HL-60 (cell line): Measurements from ENCODE around the gene ETV3.

Experiments
- DNase-seq, 2 experiments: peaks; one replicate each; pipeline ENCODE4 v3.0.0-alpha.2; 2010 to 2020; ENCODE audit warnings: low read depth in 1 of 2, low spot score in 1 of 2
- H3K27ac ChIP-seq: fragments of 250-450 bp; sonication (Bioruptor Pico); replicated peaks from 2 replicates; pipeline ENCODE4 v1.5.1; 2020; ENCODE audit warnings: mild to moderate bottlenecking, moderate library complexity
- H3K27me3 ChIP-seq: fragments of 250-450 bp; sonication (Bioruptor Pico); 2 replicates; pipeline ENCODE4 v1.5.1; 2021; ENCODE audit warnings: mild to moderate bottlenecking, moderate library complexity; ENCODE audit not compliant: insufficient read depth, poor library complexity, severe bottlenecking
- H3K4me3 ChIP-seq: replicated peaks from 2 replicates; pipeline ENCODE4 v1.5.1; 2011; ENCODE audit warnings: mild to moderate bottlenecking, control low read depth, low read length; ENCODE audit not compliant: insufficient read depth
- CTCF ChIP-seq: IDR thresholded peaks from one replicate; pipeline ENCODE4 v1.5.1; 2011; ENCODE audit warnings: low read length, control low read depth, inconsistent platforms; ENCODE audit not compliant: insufficient read depth
- GABPA ChIP-seq: IDR thresholded peaks from 2 replicates; pipeline ENCODE4 v1.6.1; 2012; ENCODE audit warnings: low read depth
- POLR2AphosphoS5 ChIP-seq: IDR thresholded peaks from 2 replicates; pipeline ENCODE4 v1.6.1; 2012; ENCODE audit warnings: low read depth
- REST ChIP-seq: IDR thresholded peaks from 2 replicates; pipeline ENCODE4 v1.6.1; 2012; ENCODE audit warnings: low read depth; ENCODE audit not compliant: insufficient replicate concordance
- SPI1 ChIP-seq: IDR thresholded peaks from 2 replicates; pipeline ENCODE4 v1.6.1; 2012; ENCODE audit warnings: low read depth, mild to moderate bottlenecking, borderline replicate concordance

The ETV3 gene

GRCh38 chr1:157092831-157093230 is 45.4 kb downstream of the ETV3 start:
- Histone ChIP-seq H3K27me3 (no peaks in the 10 kb centered on the region), H3K27ac (no peak overlapping the region), H3K4me3 (no peak overlapping the region)
- TF ChIP-seq CTCF (no peak), REST (no peak), SPI1 (no peak), GABPA (no peak), POLR2AphosphoS5 (no peak)
- DNase-seq = no peak

GRCh38 chr1:157091668-157092273 is 46.4 kb downstream of the ETV3 start:
- H3K27ac ChIP-seq = no peak overlapping the region
- TF ChIP-seq POLR2AphosphoS5 = no peak
- no peak for TF ChIP-seq REST
- no peak for TF ChIP-seq CTCF
- TF ChIP-seq SPI1 = no peak
- TF ChIP-seq GABPA = no peak
- H3K27me3 ChIP-seq = no peaks in the 10 kb centered on the region
- H3K4me3 ChIP-seq = no peak overlapping the region
- no peak for DNase-seq

- TF ChIP-seq POLR2AphosphoS5 (no peak), SPI1 (no peak), GABPA (no peak), REST (no peak), CTCF (no peak)
- no peak overlapping the region for H3K4me3 ChIP-seq
- DNase-seq = no peak
- H3K27ac ChIP-seq = no peak overlapping the region
- H3K27me3 ChIP-seq = no peaks in the 10 kb centered on the region
These were observed 47.0 kb downstream of the ETV3 start for GRCh38 chr1:157091186-157091585.
